ENCODE measurements around the gene GALR2. TPM values are rescaled to one million over a fixed set of nuclear protein-coding genes. Genes with fewer than 3 reads are reported as not detected.

Gene GALR2
- total and polyA plus RNA-seq, 10 of the 15 experiments (the other 5 are each of a cell fraction or from before 2014, with no cell fraction given): 0.06 to 1.2 (median 0.22) TPM; not detected in 5

- WGBS (ENCODE audit: insufficient coverage, insufficient replicate concordance, low lambda C conversion rate, missing lambda C conversion rate): 83% methylated on average over 20 of the region's 20 CpGs
- CTCF ChIA-PET: no interaction called here
- Histone ChIP-seq H3K9ac (ENCODE audit: control insufficient read depth, insufficient read depth, low read length) (no peak overlapping the region), H3K36me3 (ENCODE audit: control insufficient read depth in 2 of 2, insufficient read depth in 2 of 2, low read length in 1 of 2) (peaks cover 11 to 26% of the 10 kb centered on the region in 2 experiments; a peak in 3 of 4 replicates), H3K27ac (ENCODE audit: control insufficient read depth, insufficient read depth) (no peak overlapping the region), H2AFZ (ENCODE audit: control insufficient read depth, low read depth, low read length) (no peak overlapping the region), H3K9me3 (replicated peaks; ENCODE audit: control insufficient read depth, insufficient read depth, low read length) (no peaks in the 10 kb centered on the region), H4K20me1 (ENCODE audit: control insufficient read depth, insufficient read depth) (no peaks in the 10 kb centered on the region), H3K79me2 (ENCODE audit: control insufficient read depth, insufficient read depth, low read length) (no peaks in the 10 kb centered on the region), H3K27me3 (replicated peaks in 1 of 2; ENCODE audit: control insufficient read depth in 2 of 2, insufficient read depth in 2 of 2, low read length in 1 of 2) (no peaks in the 10 kb centered on the region), H3K4me3 (no peak overlapping the region), H3K4me2 (ENCODE audit: control insufficient read depth, insufficient read depth) (no peak overlapping the region), H3K4me1 (ENCODE audit: control insufficient read depth, insufficient read depth, low read length) (no peaks in the 10 kb centered on the region)
- SMC1A ChIA-PET (ENCODE audit: uncharacterized antibody, unreplicated experiment): no interaction called here
- in situ Hi-C loops (cut with MboI) (no loop called here), intact Hi-C loops (cut with micrococcal nuclease; ENCODE audit: unreplicated experiment) (no loop called here)
- DNase-seq (ENCODE audit: low read depth, low spot score): no peak
- no TSS peak for BruUV-seq (replicated peaks)
- no peak for ATAC-seq
- TF ChIP-seq, protein P1, sequence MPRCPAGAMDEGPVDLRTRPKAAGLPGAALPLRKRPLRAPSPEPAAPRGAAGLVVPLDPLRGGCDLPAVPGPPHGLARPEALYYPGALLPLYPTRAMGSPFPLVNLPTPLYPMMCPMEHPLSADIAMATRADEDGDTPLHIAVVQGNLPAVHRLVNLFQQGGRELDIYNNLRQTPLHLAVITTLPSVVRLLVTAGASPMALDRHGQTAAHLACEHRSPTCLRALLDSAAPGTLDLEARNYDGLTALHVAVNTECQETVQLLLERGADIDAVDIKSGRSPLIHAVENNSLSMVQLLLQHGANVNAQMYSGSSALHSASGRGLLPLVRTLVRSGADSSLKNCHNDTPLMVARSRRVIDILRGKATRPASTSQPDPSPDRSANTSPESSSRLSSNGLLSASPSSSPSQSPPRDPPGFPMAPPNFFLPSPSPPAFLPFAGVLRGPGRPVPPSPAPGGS (IDR thresholded peaks at IDR 0.05; ENCODE audit: borderline replicate concordance, insufficient read depth, low read depth, low read length, poor library complexity, severe bottlenecking): peak; percentile 18
- TF ChIP-seq RAD51 (IDR thresholded peaks at IDR 0.05): no peak
- RAD21 ChIA-PET (ENCODE audit: unreplicated experiment): no interaction called here
- no peak for FAIRE-seq
- POLR2A ChIA-PET: interaction anchor here (0.6 kb wide), 1 partner anchor 17 kb away, joined by 3 read pairs; no protein-coding TSS in a partner anchor
Measured at GRCh38 chr17:76092526-76093413, 18.2 kb downstream of the GALR2 start.

DNA sequence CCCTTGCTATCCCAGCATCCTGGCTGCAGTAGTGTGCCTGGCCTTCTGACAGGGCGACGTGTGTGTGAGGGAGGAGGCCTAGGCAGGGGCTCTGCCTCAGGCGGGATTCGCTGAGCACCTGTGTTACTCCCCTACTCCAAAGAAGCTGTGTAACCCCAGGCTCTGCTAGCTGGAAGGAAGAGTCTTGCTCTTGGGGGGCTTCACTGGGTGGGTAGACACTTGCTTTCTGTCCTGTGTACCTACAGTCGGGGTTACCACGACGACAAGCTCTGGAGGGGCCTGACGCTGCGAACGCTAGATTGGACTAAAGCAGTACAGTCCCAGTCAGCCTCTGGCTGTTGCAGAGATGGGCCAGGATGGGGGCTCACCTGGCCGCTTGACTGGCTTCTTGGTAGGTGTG lies 19.5 kb downstream of the GALR2 start:
- RAD21 ChIA-PET (ENCODE audit: unreplicated experiment): no interaction called here

More for the DNA sequence above, 19.5 kb downstream of the GALR2 start:
- no peaks in the 10 kb centered on the region for H3K79me2 ChIP-seq (ENCODE audit: control insufficient read depth, insufficient read depth, low read length)
- no peak overlapping the region for H3K27ac ChIP-seq (ENCODE audit: control insufficient read depth, insufficient read depth)
- FAIRE-seq: no peak
- no peaks in the 10 kb centered on the region for H3K4me1 ChIP-seq (ENCODE audit: control insufficient read depth, insufficient read depth, low read length)
- H3K9me3 ChIP-seq (replicated peaks; ENCODE audit: control insufficient read depth, insufficient read depth, low read length): no peaks in the 10 kb centered on the region
- intact Hi-C loops (cut with micrococcal nuclease; ENCODE audit: unreplicated experiment): no loop called here
- no peak overlapping the region for H3K9ac ChIP-seq (ENCODE audit: control insufficient read depth, insufficient read depth, low read length)
- H3K4me2 ChIP-seq (ENCODE audit: control insufficient read depth, insufficient read depth): no peak overlapping the region
- SMC1A ChIA-PET (ENCODE audit: uncharacterized antibody, unreplicated experiment): no interaction called here
- no TSS peak for BruUV-seq (replicated peaks)
- in situ Hi-C loops (cut with MboI): no loop called here
- H3K36me3 ChIP-seq (ENCODE audit: control insufficient read depth in 2 of 2, insufficient read depth in 2 of 2, low read length in 1 of 2): peaks cover 11 to 19% of the 10 kb centered on the region in 2 experiments; a peak in 3 of 4 replicates
- no peak for TF ChIP-seq ZNF217 (IDR thresholded peaks at IDR 0.05)
- TF ChIP-seq NBN (IDR thresholded peaks at IDR 0.05): no peak
- no peak for TF ChIP-seq CUX1 (IDR thresholded peaks at IDR 0.05; ENCODE audit: insufficient replicate concordance, low read depth, low read length)
- TF ChIP-seq SRF (IDR thresholded peaks at IDR 0.05; ENCODE audit: low read depth in 2 of 2, low read length in 2 of 2): no peak
- no peak for TF ChIP-seq RFX5 (IDR thresholded peaks at IDR 0.05; ENCODE audit: low read depth, low read length)
- H3K27me3 ChIP-seq (replicated peaks in 1 of 2; ENCODE audit: control insufficient read depth in 2 of 2, insufficient read depth in 2 of 2, low read length in 1 of 2): no peaks in the 10 kb centered on the region
- CTCF ChIA-PET: no interaction called here
- 94% methylated on average over 11 of the region's 11 CpGs for WGBS (ENCODE audit: insufficient coverage, insufficient replicate concordance, low lambda C conversion rate, missing lambda C conversion rate)
- ATAC-seq: no peak
- no peak overlapping the region for H2AFZ ChIP-seq (ENCODE audit: control insufficient read depth, low read depth, low read length)
- H4K20me1 ChIP-seq (ENCODE audit: control insufficient read depth, insufficient read depth): no peaks in the 10 kb centered on the region
- no peak for DNase-seq (ENCODE audit: low read depth, low spot score)
- no peak overlapping the region for H3K4me3 ChIP-seq
- POLR2A ChIA-PET: no interaction called here

All from GM12878 (cell line).